ENCODE results near the gene CDIP1. TPM values are rescaled to one million over a fixed set of nuclear protein-coding genes. Genes with fewer than 3 reads are reported as not detected.

The CDIP1 gene
- total RNA-seq, 2 donors from 2014 or later: 12.9 to 23.3 TPM

- Histone ChIP-seq H3K27me3 (no peaks in the 10 kb centered on the region), H3K27ac (peak overlapping the region in 3 of 4 donors; percentile 17 to 62 (median 50)), H3K4me3 (no peak overlapping the region), H3K4me1 (peaks cover 31% of the 10 kb centered on the region), H3K36me3 (replicated peaks in 1 of 2; ENCODE audit: insufficient read depth in 1 of 2, low read depth in 2 of 2) (peaks cover 0 to 12% of the 10 kb centered on the region in 2 donors), H3K9me3 (no peaks in the 10 kb centered on the region)
- 87 to 92% methylated on average over 6 to 7 of the region's 7 CpGs for WGBS, 2 donors
- DNase-seq (no peak), ATAC-seq (no peak)
- TF ChIP-seq CTCF (IDR thresholded peaks at IDR 0.05) (no peak), POLR2A (IDR thresholded peaks at IDR 0.05) (no peak)
- intact Hi-C loops (cut with DNase I): loop anchor here (5.0 to 10.0 kb wide), 2 partner anchors 38 to 71 kb away; no protein-coding TSS in a partner anchor
Measured at GRCh38 chr16:4513881-4514280, 24.7 kb downstream of the CDIP1 start.

- TF ChIP-seq POLR2A (IDR thresholded peaks at IDR 0.05) (no peak), CTCF (IDR thresholded peaks at IDR 0.05) (no peak)
- intact Hi-C loops (cut with DNase I): loop anchor here (5.0 to 10.0 kb wide), 2 partner anchors 39 to 72 kb away; no protein-coding TSS in a partner anchor
- H3K36me3 ChIP-seq (replicated peaks in 1 of 2; ENCODE audit: insufficient read depth in 1 of 2, low read depth in 2 of 2): peaks cover 0 to 17% of the 10 kb centered on the region in 2 donors
- peaks cover 31% of the 10 kb centered on the region for H3K4me1 ChIP-seq
- H3K9me3 ChIP-seq: no peaks in the 10 kb centered on the region
- ATAC-seq: no peak
- 76 to 77% methylated on average over 8 to 19 of the region's 19 CpGs for WGBS, 2 donors
- peak in 1 of 4 donors; percentile 33 for DNase-seq
- H3K4me3 ChIP-seq: no peak overlapping the region
- peak overlapping the region in 2 of 4 donors; percentile 8 to 19 for H3K27ac ChIP-seq
- no peaks in the 10 kb centered on the region for H3K27me3 ChIP-seq
Measured at GRCh38 chr16:4513086-4513860, 25.3 kb downstream of the CDIP1 start.

GRCh38 chr16:4512473-4512872, 26.1 kb downstream of the CDIP1 start:
- Histone ChIP-seq H3K4me1 (peaks cover 31% of the 10 kb centered on the region), H3K36me3 (replicated peaks in 1 of 2; ENCODE audit: insufficient read depth in 1 of 2, low read depth in 2 of 2) (peaks cover 7 to 23% of the 10 kb centered on the region in 2 donors), H3K27ac (peak overlapping the region in 1 of 4 donors; percentile 10), H3K27me3 (no peaks in the 10 kb centered on the region), H3K4me3 (no peak overlapping the region), H3K9me3 (no peaks in the 10 kb centered on the region)
- WGBS, 2 donors: 84 to 90% methylated on average over 9 to 10 of the region's 10 CpGs
- no peak for ATAC-seq
- TF ChIP-seq CTCF (IDR thresholded peaks at IDR 0.05) (no peak), POLR2A (IDR thresholded peaks at IDR 0.05) (no peak)
- intact Hi-C loops (cut with DNase I): loop anchor here (5.0 to 10.0 kb wide), 2 partner anchors 40 to 72 kb away; no protein-coding TSS in a partner anchor
- DNase-seq: no peak

GRCh38 chr16:4511441-4512082, 27.0 kb downstream of the CDIP1 start:
- DNase-seq (peak; percentile 74 to 88 (median 81)), ATAC-seq (peak; percentile 77)
- TF ChIP-seq CTCF (IDR thresholded peaks at IDR 0.05): peak; percentile 40 to 77 (median 67)
- no peak for TF ChIP-seq POLR2A (IDR thresholded peaks at IDR 0.05)
- peak overlapping the region in 2 of 4 donors; percentile 10 to 17 for H3K27ac ChIP-seq
- no peaks in the 10 kb centered on the region for H3K27me3 ChIP-seq
- no peak overlapping the region for H3K4me3 ChIP-seq
- H3K4me1 ChIP-seq: peaks cover 31% of the 10 kb centered on the region
- intact Hi-C loops (cut with DNase I): loop anchor here (5.0 to 10.0 kb wide), 2 partner anchors 41 to 73 kb away; no protein-coding TSS in a partner anchor
- WGBS, 2 donors: 58 to 72% methylated on average over 5 to 9 of the region's 9 CpGs
- peaks cover 7 to 24% of the 10 kb centered on the region in 2 donors for H3K36me3 ChIP-seq (replicated peaks in 1 of 2; ENCODE audit: insufficient read depth in 1 of 2, low read depth in 2 of 2)
- H3K9me3 ChIP-seq: no peaks in the 10 kb centered on the region

All from body of pancreas (tissue), 4 donors.